Hematopoietic multipotent progenitor cell treated with erythropoietin and hydrocortisone succinate and interleukin-3 and kit ligand, for 15 days (in vitro differentiated cells): ENCODE measurements around the gene LRRC18.

Experiments used
- DNase-seq: peaks from one replicate; pipeline ENCODE4 v3.0.0-alpha.2; 2015; ENCODE audit warnings: low spot score

Gene LRRC18

GRCh38 chr10:48946332-48946731 is 6.7 kb upstream of the LRRC18 start:
- no peak for DNase-seq

DNA sequence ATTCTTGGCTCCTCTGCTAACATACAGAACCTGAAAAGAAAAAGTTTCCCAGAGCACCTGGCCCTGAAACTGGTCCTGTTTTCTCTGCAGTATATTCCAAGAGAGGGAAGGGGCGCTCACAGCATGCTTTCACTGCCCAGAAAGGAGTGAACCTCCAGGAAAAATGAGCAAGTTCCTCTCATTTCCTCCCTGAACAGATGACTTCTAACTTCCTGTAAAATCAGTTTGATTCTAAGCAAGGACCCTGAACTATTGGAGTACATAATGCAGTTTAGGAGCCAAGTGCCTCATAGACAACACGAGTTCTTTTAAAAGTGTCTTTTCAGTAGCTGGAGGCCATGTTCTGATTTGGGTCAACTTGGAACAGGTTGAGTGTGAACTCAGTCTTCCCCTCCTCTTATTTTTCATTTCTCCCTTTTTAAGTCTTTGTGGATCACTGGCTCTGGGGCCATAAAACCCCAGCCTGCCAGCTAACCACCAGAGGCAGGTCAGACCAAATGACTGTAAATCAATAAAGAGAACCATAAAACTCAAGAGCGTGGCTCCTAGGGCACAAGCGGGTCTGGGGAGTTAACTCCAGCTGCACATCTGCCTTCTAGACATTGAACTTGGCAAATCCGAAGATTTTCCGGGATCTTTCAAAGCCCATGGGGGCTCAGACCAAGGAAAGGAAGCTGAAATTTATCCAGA is 5.9 kb upstream of the LRRC18 start:
- no peak for DNase-seq

- DNase-seq: no peak
Measured at GRCh38 chr10:48944171-48944570, 4.5 kb upstream of the LRRC18 start.

- no peak for DNase-seq
Measured at GRCh38 chr10:48943096-48943495, 3.5 kb upstream of the LRRC18 start.

DNA sequence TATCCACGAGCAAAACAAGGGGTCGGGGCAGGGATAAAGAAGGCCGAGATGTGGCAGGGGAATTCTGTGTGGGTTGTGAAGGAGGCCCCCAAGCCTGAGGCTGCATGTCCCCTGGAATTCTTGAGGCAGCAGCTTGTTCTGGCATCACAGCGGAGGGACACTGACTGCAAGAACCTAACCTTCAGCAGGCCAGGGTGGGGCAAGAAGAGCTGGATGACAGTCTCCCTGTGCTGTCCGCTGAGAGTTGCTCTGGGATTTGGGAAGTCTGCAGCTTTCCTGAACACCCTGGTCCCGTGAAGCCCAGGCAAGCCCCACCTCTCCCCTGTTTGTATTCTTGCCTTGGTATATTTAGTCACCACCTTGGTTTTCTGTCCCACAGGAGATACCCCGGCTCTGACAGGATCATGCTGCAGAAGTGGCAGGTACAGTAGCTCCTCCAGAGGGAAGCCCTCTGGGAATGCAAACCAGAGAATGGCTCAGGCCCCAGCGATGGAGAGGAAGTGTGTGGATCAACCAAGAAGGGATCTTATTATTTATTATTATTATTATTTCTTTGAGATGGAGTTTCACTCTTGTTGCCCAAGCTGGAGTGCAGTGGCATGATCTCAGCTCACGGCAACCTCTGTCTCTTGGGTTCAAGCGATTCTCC is 1.9 kb upstream of the LRRC18 start:
- DNase-seq: no peak

DNA sequence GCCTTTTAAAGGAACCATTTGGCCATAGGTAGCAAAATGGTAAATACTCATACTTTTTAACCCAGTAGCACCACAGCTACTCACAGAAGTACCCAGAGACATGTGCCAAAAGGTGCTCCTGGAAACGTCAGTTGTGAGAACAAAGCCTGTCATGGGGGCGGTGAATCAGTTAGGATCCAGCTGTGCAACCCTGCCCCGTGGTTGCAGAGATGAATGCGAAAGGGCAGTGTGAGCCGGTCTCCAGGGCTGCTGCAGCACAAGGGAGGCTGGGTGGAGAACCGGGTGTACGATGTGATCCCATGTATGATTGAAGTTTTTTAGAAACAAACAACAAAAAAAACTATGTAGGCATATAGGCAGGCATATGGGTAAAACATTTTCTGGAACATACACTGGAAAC is 1.3 kb upstream of the LRRC18 start:
- DNase-seq: no peak

DNA sequence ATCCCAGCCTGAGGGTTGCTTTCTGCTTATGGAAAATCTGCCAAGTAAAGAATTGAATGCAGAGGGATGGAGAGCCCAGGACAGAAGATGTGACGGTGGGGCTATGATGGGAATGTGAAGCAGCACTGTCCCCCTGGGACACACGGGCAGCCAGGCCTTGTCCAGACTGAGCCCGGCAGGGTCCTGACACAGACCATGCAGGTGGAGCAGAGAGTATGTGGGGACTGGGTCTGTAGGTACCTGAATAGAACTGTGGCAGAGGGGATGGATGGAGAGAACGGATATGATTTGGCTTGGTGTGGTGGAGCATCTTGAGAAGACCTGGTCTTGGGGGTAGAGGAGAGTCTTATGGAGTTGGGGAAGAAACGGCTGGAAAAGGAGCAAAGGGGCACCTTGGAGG is 732 bp upstream of the LRRC18 start:
- no peak for DNase-seq

GRCh38 chr10:48938990-48939536 is 577 bp downstream of the LRRC18 start:
- DNase-seq: no peak

DNA sequence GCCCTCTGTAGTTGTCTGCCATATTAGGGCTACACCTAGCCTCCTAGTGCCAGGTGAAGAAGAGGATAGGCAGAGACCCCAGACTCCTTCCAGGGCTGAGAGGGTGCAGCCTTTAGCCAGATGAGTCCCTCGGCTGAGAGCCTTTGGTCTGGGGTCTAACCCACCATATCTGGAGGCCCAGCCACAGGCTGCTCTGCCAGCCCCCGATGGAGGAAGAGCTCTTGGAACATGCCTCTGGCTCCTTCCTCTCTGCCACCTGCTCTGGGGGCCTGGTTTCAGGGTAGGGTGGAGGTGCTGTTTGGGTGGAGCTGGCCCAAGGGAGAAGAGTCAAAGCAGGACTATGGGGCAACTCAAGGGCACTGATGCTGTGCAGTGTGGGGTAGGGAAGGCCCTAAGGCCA is 1.4 kb downstream of the LRRC18 start:
- DNase-seq: no peak

GRCh38 chr10:48937796-48938195 is 1.8 kb downstream of the LRRC18 start:
- no peak for DNase-seq

DNA sequence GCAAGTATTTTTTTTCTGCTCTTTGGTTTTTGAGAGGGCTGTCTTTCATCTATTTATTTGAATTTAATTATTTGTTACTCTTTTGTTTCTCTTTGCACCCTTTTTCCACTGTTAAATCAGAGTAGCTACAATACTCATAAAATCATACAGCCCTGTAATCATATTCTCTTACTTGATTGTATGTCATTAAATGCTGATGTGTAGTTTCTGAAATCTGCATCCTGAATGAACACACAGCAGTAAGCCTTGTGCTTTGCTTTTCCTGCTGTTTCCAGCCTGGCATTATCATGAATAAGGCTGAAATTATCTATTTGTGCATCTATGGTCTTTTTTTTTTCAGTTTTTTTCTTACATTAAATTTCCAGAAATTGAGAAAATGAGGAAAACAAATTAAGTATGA is 4.1 kb downstream of the LRRC18 start:
- DNase-seq: no peak

DNA sequence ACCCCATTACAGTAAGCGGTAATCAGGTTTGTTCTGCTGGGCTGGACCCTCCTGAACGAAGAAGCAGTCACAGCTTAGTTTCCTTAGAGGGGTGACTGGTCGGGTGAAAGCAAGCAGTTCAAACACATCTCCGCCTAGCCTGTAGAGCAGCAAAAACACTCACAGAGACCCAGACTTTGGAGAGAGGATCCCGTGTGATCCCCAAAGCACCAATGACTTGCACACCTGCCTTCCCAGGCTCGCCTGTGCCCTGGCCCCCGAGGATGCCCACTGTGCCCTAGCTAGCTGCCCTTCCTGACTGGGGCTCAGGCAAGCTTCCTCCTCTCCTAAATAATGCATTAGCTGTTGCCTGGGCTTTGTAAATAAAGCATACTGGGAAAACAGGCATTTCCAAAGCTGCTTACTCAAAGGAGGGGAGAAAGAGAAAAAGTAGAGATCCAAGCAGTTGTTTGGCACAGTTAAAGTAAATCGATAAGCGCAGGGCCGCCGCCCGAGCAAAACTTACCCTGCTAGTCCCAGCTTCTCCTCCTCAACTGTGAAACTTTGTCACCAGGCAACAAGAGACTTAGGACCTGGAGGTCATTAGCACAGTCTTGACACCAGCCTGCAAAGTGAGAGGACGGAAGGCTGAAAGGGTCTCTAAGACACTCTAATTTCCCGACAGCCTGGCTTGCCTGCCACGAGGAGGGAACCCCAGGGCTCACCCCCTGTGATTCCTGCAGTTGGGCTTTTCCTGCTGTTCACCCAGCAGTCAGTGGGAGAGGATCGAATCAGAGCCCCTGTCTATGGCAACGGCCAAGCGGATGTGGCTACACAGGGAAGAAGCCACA is 4.8 kb downstream of the LRRC18 start:
- no peak for DNase-seq

GRCh38 chr10:48932831-48933664 is 6.6 kb downstream of the LRRC18 start:
- DNase-seq: no peak

- no peak for DNase-seq
Measured at GRCh38 chr10:48931188-48931587, 8.5 kb downstream of the LRRC18 start.

- no peak for DNase-seq
Measured at GRCh38 chr10:48929413-48929990, 10.1 kb downstream of the LRRC18 start.

GRCh38 chr10:48926764-48927540 is 12.7 kb downstream of the LRRC18 start:
- no peak for DNase-seq

DNA sequence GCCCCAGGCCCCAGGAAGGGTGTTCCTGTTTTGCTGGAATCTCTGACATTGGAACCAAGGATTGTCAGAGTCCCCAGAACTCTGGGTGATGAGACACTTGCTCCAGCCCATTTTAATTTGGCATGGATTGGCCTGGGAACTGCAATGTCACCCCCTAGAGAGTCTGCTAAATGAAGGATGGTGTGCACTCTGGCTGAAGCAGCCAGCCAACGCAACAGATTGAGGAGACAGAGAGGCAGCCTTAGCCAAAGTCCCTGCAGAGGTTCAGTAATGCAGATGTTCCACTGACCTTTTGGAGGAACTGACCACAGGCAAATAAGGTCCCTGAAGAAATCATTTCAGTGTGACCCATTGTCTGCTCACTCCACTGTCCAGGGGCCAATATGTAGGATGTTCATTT is 13.4 kb downstream of the LRRC18 start:
- no peak for DNase-seq

DNA sequence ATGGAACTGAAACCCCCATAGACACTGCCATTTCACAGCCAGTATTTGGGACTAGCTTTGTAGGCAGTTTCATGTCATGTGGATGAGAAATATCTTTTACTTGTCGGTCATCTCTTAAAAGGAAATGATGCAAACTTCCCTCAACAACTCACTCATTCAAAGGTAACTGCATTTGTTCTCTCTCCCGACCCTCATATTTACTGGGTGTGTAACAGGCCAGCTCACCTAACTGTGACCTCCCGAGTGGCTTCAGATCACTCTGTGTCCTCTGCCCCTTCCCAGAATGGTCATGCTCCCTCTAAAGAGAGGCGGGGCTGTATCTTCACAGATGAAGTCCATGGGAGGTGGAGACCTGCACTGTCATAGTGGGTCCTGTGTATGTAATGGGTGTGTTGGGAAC is 14.7 kb downstream of the LRRC18 start:
- DNase-seq: no peak

DNA sequence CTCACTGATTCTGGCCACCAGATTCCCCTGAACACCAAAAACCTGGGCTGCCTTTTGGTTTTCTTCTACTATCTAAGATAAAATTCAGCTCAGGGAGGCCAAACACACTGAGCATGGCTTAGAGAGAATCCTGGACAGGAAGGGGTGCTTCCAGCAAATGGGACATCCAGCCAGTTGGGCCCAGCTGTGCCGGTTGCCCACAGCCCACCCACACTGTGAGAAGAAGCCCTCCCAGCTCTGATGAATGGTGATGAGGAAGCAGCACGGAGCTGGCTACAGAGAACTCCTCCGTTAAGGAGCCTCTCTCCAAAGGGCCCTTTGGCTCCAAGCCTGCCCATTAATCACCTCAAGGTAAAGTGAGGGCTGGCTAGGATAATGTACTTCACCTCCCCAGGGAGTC is 15.9 kb downstream of the LRRC18 start:
- no peak for DNase-seq

GRCh38 chr10:48913674-48914073 is 26.0 kb downstream of the LRRC18 start:
- no peak for DNase-seq

DNA sequence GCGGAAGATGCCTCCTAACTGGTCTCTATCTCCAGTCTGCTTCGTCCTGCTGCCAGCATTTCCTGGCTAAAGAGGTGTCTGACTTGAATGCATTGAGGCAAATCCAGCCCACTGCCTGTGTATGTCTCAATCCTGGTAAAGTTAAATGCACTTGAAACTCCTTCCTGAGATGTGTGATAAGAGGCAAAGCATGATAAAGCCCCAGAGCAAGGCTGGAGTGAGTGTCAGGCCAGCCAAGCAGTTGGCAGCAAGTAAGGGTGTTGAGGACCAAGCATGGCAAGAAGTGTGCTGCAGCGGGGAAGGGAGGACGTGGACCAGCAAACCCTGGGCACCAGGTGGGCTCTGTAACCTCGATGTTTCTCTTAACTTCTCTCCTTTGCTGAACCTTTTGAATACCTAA is 29.1 kb downstream of the LRRC18 start:
- DNase-seq: no peak
